GM21528 (cell line): ENCODE measurements around the gene TOP1.
A peak's percentile ranks its signal among the peaks of the same experiment; 100 is the strongest.

ENCODE experiments used
- ATAC-seq: cut with Tn5 transposase; IDR thresholded peaks from one replicate; pipeline ENCODE4 v1.9.1; 2021; ENCODE audit warnings: mild to moderate bottlenecking, moderate library complexity; ENCODE audit not compliant: unreplicated experiment, low FRiP score

Gene TOP1

DNA sequence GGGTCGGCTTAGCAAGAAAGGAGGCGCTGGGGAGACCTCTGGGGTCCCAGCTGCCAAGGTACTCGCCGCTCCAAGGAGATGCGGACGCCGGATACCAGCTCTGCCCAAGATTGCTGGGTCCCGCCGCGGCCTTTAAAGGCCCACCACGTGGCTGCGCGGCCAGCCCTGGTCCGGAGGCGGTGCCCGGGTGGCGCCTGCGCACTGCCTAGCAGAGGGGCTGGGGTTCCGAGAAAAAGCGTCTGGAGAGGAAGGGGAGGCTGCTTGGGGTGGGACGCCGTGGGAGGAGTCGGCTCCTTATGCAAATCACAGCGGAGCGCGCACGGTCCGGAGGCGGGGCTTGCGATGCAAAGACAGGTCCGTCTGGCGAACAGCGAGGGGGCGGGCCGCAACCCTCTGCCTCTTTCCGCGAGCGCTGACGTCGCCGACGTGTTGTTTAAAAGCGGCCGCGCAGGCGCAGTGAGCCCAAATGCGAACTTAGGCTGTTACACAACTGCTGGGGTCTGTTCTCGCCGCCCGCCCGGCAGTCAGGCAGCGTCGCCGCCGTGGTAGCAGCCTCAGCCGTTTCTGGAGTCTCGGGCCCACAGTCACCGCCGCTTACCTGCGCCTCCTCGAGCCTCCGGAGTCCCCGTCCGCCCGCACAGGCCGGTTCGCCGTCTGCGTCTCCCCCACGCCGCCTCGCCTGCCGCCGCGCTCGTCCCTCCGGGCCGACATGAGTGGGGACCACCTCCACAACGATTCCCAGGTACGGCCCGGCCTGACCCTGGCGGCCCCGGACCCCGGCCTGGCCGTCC lies at the start of gene TOP1:
Gene TOP1 (plus strand): TSS at position 464 of the 791 bp plus-strand sequence. CDS start 246 bp downstream, at position 710.
- ATAC-seq: peak; percentile 94

DNA sequence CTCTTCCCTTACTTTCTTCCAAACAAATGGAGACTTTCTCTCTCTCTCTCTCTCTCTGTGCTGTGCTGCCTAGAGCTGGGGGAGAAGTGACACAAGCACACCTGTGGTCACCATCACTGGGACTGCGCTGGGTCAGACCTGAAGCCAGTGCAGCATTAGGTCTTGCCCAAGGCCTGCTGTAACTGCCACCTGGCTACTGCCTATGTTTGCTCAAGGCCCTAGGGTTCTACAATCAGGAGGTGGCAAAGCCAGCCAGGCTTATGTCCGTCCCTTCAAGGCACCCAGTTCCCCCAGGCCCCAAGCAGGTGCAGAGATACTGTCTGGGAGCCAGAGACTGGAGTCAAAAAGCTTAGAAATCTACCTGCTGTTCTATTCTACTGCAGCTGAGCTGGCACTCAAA lies 49.4 kb upstream of the TOP1 start:
- no peak for ATAC-seq

DNA sequence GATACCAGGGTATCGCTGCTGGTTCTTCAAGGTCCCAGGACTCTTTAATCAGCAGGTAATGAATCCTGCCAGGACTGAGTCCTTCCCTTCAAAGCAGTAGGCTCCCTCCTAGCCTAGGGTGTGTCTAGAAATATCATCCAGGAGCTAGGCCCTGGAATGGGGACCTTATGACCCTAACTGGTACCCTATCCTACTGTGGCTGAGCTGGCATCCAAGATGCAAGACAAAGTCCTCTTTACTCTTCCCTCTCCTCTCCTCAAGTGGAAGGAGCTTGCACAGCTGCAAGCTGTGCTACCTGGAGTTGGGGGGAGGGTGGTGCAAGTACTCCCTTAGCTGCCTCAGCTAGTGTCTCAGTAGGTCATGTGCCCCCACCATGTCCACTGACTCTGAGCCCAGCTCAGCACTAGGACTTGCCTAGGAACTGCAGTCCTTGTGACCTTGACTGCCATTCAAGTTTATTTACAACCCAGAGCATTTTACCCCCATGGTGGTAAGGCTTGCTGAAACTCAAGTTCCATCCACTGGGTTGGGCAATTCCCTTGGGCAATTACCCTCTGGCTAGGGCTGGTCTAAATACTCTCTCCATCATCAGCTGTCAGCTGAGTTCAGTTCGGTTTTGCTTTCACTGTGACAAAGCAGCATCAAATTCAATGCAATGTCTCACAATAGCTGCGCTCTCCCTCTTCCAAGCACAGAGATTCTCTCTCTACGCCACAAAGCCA lies 48.4 kb upstream of the TOP1 start:
- no peak for ATAC-seq

DNA sequence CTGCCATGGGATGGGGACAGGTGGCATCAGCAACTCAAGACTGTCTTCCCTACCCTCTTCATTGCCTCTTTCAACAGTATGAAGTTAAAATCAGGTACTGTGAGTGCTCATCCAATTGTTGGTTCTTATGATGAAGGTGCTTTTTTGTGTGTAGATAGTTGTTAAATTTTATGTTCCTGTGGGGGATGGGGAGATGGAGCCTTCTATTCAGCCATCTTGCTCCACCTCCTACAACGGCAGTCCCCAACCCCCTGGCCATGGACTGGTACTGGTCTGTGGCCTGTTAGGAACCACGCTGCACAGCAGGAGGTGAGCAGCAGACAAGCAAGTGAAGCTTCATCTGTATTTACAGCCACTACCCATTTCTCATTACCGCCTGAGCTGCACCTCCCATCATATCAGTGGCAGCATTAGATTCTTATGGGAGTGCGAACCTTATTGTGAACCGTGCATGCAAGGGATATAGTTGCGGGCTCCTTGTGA lies 47.8 kb upstream of the TOP1 start:
- ATAC-seq: no peak

DNA sequence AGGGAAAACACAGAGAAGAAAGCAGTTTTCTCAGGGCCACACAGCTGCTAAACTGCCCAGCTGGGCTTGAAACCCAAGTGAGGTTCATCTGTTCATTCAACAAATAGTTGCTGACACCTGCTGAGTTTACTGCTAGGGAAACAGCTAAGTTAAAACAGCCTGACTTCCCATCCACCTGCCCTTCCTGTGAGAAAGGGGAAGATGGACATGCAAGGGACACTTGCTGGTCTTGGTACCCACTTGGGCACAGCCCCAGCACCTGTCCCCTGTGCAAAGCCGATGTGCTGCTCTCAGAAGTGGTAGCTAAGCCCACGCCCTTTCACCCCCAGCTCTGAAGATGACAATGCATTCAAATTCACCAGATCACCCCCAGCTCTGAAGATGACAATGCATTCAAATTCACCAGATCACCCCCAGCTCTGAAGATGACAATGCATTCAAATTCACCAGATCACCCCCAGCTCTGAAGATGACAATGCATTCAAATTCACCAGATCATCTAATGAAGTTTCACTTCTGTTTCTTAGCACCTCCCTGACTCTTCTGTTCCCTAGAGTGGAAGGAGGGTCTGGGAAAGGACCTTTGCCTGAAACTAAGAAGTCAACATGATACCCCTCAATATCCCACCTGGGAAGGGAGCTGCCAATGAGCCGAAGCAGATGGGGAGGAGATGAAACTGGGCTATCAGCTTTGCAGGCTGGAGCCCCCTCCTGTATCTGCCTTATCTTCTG lies 46.0 kb upstream of the TOP1 start:
- ATAC-seq: no peak

DNA sequence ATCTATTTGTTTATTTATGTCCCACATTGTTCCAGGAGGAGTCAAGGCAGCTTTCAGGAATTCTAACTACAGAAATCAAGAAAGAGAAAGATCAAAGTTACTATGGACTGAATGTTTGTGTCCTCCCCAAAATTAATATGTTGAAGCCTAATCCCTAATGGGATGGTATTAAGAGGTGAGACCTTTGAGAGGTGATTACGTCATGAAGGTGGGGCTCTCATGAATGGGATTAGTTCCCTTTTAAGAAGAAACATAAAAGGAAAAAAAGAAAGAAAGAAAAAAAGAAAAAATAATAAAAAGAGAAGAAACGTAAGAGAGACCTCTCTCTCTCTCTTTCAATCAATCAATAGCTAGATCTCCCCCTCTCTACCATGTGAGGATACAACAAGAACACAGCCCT lies 44.7 kb upstream of the TOP1 start:
- ATAC-seq: no peak

DNA sequence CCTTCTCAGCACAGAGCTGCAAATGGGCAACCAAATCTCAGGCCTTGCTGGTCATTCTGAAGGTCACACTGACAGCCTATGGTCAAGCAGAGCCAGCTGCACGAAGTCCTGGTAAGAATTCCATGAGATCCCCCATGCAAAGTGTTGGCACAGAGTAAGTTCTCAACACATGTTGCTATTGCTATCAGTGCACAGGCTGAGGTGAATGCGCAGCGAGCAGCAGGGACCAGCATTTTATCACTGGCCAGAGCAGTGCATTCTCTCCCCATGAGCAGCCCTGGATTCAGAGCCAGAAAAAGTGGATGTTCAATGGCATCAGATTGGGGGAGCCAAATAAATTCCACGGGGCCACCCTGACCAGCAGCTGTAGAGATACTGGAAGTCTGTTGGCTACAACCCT lies 44.1 kb upstream of the TOP1 start:
- no peak for ATAC-seq

DNA sequence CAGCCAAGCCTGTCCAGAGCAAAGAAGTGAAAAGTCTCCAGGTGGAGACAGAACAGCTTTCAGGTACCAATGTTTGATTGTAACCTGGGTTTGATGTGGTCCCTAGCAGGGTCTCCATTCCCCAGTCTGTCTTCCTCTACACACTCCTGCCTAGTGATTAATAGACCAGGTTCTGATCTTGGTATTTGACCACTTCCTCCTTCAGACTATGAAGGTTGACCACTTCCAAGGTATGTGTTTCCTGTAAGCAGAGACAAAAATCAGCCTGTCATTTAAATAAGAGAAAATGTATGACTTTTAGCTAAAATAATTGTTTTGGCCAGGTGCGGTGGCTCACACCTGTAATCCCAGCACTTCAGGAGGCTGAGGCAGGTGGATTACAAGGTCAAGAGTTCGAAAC lies 41.8 kb upstream of the TOP1 start:
- no peak for ATAC-seq

DNA sequence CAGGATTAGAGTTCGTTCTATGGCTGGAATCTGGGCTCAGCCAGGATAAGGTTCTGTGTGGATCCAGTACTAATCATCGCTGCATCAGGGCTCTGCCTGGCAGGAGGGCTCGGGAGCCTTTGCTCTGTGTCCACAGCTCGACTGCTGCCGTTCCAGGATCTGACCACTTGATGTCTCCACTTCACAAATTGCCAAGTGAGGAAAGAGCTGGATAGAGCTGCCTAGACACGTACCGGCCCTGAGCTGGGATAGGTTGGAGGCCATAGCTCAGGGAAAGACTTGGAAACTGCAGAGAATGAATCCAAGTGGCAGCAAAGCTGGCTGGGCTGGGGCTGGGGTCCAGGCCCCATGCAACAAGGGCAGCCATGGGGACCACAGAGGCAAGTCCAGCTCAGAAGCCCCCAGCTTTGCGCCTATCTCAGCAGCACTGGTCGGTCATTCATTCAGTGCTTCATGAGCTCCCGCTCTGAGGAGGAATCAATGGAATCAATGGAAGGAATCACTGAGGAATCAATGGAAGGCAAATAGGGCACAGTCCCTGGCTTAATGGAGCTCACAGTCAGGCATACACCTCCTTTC lies 38.0 kb upstream of the TOP1 start:
- peak; percentile 47 for ATAC-seq

DNA sequence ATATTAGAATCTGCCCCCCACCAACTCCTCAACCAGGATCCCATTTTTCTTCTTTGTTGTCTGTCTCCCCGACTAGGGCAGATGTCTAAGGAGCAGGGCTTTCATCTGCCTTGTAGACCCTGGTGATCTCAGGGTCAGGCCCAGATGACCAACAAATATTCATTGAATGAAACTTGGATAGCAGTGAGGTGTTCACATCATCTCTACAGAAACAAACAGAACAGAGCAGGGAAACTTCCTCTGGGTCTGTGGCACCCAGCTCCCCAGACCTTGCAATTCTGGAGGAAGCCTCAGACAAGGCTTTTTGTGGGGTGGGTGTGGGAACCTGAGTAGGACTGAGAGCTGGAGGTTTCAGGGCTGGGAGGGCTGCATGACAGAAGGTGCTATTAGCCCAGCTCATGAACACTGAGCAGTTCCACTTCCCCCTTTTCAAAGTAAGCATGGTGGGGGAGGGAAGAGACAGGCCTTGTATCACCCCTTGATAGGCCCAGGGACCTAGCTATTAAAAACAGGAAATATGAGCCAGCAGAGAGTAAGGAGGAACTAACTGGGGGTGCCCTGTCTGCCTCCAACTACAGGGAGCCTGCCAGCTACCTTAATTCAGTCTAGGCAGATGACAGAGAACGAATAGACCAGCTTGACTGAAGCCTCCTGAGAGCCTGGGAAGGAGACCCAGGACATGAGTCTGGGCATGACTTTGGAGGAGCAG lies 37.3 kb upstream of the TOP1 start:
- peak; percentile 94 for ATAC-seq

DNA sequence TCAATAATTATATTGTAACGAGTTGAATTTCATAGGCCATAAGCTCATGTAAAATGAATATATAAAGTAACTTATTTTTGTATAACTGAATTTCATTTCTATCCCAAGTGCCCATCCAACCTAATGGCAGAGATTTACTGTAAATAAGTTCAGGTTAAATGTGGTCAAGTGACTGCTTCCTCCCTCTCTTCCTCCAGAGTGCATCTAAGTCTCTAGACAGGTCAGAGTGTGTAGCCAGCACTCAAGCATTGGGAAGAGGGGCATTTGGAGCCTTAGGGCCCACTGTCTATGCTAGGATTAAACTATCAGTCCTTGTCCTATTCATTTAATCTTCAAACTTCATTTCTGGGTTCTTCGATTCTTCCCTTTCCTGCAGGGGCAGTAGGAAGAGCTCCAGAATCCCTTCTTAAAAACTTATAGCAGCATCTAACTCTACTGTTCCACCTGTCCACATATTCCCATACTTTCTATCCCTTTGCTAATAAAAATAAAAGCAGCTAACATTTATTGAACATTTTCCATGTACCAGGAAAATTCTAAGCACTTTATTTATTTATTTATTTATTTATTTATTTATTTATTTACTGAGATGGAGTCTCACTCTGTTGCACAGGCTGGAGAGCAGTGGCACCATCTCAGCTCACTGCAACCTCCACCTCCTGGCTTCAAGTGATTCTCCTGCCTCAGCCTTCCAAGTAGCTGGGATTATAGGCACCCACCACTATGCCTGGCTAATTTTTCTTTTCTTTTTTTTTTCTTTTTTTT lies 36.1 kb upstream of the TOP1 start:
- ATAC-seq: no peak

DNA sequence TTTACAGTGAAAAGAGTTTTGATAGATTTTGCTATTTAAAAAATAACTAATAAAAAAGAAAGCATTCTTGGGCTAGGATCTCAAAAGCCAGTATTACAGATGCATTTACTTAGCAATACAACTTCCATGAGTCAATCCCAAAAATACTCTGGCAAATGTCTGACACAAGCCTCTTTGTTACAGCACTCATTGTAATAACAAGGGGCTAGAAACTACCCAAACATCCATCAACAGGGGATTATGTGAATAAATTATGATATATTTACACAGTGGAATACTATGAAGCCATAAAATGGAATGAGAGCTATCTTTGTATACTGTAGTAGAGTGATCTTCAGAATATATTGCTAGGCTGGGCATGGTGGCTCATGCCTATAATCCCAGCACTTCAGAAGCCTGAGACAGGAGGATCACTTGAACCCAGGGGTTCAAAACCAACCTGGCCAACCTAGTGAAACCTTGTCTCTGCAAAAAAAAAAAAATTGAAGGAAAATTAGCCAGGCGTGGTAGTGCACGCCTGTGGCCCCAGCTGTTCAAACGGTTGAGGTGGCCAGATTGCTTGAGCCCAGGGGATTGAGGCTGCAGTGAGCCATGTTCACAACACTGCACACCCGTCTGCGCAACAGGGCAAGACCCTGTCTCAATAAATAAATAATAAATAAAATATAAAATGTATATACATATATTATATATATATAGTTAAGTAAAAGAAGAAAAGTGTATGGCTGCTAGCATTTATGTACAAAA lies 34.7 kb upstream of the TOP1 start:
- ATAC-seq: no peak

DNA sequence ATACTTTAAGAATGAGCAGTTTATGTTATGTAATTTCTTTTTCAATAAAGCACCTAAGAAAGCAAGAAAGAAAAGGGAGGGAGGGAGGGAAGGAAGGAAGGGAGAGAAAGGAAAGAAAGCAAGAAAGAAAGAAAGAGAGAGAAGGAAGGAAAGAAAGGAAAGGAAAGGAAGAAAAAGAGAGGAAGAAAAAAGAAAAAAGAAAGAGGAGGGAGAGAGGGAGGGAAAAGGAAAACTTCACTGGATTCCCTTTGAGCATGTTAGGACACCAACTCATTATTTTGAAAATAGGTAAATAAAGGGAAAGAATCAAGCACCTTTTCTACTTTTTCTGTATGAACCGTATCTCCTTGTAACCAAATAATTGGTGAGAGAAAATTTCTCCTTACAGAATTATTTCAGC lies 32.3 kb upstream of the TOP1 start:
- no peak for ATAC-seq

DNA sequence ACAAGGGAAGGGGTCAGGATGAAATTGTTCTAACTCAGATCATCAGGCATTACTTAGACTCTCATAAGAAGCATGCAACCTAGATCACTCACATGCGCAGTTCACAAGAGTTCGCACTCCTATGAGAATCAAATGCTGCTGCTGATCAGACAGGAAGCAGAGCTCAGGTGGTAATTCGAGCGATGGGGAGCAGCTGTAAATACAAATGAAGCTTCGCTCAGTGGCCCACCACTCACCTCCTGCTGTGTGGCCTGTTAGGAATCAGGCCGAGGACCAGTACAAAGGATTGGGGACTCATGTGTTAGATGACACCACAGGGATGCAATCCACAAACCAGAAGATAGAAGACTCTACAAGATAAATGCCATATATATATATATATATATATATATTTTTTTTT lies 31.5 kb upstream of the TOP1 start:
- ATAC-seq: no peak

DNA sequence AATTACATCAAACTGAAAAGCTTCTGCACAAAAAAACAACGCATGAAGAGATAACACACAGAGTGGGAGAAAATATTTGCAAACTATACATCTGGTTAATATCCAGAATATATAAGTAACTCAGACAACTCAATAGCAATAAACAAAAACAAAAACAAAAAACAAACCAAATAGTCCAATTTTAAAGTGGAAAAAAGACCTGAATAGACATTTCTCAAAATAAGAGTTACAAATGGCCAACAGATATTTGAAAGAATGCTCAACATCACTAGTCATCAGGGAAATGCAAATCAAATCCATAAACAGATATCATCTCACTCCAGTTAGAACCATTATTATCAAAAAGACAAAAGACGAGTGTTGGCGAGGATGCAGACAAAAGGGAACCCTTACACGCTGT lies 28.8 kb upstream of the TOP1 start:
- no peak for ATAC-seq

DNA sequence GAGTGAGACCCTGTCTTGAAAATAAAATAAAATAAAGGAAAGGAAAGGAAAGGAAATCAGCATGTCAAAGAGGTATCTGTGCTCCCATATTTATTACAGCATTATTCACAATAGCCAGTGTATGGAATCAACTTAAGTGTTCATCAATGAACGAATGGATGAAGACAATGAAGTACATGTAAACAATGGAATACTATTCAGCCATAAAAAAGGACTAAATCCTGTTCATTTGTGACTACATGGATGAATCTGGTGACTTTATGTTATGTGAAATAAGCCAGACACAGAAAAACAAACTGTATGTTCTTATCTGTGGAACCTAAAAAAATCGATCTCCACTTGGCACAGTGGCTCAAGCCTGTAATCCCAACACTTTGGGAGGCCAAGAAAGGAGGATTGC lies 28.0 kb upstream of the TOP1 start:
- ATAC-seq: no peak

DNA sequence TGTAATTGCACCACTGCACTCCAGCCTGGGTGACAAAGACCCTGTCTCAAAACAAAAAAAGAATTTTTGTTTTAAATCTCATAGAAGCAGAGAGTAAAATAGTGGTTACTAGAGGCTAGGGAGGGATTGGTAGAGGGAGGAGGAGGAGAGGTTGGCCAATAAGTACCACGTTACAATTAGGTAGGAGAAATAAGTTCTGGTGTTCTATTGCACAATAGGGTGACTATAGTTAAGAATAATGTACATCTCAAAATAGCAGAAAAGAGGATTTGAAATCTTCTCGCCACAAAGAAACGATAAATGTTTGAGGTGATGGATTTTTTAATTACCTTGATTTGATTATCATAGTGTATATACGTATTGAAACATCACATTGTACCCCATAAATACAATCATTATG lies 27.1 kb upstream of the TOP1 start:
- ATAC-seq: no peak

DNA sequence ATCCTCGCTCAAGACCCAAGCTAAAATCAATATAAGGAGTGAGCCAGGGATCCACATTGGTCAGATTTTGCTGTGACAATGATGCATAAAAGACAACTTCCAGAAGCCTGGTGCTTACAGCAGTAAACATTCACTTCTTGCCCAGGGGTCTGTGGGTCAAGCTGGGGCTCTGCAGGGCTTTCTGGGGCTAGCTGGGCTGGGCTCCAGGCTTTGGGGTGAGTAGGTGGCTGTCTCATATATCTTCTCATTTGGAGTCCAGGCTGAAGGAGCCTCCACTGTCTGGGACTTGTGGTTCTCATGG lies 25.8 kb upstream of the TOP1 start:
- ATAC-seq: no peak
